NOMO-1 (cell line): ENCODE measurements around the gene RHBDL3.

Experiments
- DNase-seq, 2 experiments: peaks; one replicate each; lab custom pipeline; 2025; ENCODE audit not compliant: unreplicated experiment in 2 of 2; lab: John Stamatoyannopoulos, UW

The RHBDL3 gene

DNA sequence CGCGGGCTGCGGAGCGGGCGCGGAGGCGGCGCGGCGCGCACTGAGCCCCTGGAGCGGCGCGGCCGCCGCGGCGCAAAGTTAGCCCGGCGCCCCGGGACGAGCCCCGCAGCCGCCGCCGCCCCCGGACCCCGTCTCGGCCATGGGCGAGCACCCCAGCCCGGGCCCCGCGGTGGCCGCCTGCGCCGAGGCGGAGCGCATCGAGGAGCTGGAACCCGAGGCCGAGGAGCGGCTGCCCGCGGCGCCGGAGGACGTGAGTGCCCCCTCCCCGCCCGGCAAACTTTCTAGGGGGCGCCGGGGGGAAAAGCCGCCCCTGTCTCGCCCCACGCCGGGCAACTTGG, 388 bp downstream of the RHBDL3 start:
- no peak for DNase-seq

DNA sequence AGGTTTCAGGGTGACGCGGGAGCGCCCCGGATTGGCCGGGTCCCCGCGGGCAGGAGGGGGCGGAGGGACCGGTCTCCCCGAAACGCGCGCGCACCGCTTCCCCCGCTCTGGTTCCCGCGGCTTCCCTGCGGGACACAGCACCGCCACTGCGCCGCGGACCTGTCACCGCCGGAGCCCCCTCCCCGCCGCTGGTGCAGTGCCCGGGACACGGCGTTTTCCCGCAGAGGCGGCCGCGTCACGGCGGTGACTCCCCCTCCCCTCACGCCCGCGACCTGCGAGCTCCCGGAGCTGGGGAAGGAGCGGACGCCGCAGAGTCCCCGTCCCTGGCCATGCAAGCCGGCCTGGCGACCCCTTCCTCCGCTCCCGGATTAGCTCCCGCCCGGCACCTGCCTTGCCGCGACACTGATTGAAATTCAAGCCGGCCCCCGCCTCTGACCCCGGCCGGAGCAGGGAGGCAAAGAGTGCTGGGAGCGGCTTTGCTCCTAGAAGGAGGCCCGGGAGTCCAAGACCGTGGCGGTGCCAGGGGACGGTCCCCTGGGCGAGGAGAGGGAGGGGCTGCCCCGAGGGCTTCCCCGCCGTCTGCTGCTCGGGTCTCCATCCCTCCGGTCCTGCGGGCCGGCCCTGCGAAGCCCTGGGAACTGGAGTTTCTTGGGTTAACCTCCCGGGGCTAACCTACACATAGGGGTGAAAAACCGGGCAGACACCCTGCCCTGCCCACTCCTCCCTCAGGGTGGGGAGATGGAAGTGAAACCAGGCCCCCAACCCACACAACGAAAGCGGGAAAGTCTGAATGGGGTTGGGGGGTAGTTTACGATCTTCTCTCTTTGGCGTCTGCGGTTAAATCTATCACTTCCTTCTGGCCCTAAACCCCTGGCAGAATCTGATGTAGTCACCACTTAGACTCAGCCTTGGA, 1.0 kb downstream of the RHBDL3 start:
- DNase-seq = peak in 1 of 2 experiments; percentile 48

DNA sequence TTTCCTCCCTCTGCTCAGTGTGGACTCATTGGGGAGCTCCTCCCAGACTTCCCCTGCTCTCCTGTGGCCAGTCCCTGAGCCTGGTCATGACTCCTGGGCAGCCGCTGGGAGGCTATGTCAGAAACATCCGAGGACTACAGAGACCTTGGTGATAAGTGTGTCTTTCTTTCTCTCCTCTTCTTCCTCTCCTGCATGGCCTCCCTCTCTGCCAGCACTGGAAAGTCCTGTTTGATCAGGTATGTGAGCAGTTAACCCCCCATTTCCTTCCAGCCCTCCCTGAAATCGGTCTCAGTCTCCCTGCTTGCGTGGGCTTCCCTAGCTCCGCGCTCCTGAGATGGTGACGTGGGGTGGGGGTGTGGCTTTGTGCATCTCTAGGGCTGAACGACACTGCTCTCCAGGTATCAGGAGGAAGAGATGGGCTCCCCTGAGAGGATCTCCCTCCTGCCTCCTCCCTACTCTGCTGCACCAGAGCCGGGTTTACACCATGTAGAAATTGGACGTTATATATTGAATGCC, 2.1 kb downstream of the RHBDL3 start:
- no peak for DNase-seq

DNA sequence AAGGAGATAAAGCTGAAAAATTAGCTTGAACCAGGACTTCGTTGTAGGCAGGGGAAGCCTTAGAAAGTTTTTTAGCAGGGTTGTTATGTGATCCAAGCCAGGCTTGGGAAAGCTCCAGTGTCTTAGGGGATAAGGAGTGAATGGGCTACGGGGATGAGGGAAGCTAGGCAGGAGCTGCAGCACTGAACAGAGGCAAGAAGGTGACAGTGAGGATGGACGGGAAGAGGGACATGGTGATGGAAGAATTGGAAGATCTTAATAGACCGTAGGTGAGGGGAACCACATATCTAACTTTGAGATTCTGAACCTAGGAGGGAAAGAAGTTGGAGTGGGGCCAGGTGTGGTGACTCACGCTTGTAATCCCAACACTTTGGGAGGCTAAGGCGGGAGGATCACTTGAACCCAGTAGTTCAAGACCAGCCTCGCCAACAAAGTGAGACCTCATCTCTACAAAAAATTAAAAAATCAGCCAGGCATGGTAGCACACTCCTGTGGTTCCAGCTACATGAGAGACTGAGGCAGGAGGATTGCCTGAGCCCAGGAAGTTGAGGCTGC, 3.2 kb downstream of the RHBDL3 start:
- DNase-seq = no peak

DNA sequence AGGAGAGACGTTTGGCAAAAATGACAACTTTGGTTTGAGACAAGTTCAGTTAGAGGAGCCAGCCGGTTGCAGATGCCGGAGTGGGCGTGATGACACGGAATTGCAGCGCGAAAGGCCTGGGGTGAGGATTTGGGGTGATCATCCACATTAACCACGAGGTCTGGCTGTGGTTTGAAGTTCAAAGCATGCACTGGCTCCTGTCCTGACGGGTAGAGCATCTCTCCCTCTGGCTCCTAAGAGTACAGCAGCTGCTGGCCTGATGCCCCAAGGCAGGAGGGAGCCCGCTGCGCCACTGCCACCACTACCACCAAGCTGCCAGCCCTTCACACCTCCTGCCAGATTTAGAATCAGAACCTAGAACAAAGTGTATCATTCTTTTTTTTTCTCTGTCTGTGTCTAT, 3.7 kb downstream of the RHBDL3 start:
- DNase-seq = no peak

DNA sequence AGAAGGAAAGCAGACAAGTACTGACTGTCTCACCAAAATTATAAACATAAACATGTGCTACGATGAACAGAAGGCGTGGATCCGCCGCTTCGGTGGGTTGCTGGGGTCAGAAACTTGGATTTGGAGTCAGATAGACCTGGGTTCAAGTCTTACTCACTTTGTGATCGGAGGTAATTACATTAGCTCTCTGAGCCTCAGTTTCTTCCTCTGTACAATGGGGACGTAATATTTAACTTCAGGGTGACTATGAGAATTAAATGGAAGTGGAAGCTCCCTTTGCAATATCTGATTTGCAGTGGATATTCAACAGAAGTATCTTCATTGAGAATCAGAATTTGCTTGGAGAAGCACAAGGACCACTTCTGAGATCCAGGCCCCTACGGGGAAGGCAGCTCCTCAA, 6.2 kb downstream of the RHBDL3 start:
- no peak for DNase-seq

DNA sequence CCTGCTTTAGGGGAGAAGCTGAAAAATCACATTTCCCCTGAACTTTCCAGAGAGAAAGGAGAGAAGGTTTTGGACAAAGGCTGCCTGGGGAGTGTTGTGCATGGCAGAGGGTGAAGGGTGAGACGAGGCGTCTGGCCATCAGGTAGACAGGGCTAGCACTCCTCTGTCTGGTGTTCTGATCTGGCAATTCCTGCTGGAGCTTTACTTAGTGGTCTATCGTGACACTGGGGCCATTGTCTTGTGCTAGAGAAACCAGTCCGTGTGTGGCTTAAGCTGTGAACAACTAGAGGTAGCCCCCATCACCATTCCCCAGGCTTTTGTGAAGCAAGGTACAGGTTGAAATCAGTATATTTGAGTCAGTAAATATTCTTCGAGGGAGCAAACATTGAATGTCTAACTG, 8.5 kb downstream of the RHBDL3 start:
- DNase-seq = no peak

DNA sequence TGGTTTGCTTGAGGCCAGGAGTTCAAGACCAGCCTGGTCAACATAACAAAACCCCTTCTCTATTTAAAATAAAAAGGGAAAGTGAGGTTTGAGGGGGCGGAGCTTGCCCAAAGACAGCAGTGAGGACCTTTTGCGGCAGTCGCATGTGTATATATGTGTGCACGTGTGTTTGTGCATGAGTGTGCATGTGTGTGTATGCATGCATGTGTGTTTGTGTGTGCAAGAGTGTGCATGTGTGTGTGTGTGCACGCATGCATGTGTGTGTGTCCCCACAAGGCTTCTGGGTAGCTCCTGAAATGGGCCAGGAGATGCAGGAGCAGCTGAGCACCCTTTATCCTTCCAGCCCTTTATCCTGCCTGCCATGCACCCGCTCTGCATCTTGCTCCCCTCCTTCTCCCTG, 9.0 kb downstream of the RHBDL3 start:
- no peak for DNase-seq

DNA sequence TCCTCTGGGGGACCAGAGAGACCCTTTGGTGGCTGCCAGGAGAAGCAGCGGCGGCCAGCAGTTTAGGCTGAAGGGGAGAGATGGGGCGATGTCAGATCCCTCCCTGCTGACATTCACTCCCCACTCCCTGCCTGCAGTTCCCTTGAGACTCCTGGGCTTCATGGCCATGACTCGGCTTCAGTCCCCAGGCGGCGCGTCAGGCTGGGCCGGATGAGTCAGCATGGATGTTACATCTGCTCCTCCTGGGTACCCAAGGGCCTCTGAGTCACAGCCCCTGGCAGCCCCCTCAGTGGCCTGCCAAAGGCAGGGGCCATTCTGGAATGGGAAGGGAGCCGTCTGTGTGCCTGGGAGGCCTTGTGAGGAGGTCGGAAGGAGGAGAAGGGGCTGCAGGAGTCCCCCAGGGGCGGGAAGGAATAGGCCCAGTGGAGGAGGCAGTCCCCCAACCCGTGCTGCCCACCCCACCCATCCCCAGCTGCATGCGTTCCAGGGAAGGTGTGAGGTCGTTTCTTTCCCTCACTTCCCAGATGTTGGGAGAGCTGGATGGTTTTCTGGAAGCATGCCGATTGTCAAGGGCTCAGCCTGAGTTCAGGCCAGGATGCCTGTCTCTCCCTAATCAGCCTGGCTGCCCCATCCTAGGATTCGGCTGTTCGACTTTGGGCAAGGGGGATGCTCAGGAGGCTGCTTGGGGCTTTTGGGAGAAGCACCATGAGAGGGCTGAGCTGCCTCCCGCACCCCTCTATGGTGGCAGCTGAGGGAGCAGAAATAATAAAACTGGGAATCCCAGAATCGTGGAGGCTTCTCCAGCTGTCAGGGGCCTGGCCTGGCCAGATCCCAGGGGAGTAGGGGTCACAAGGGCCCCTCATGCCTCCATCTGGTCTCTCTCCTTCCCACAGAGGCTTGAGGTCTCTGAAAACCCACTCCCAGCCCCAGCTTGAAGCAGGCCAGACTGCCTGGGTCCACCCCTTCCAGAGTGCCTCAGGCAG, 9.7 kb downstream of the RHBDL3 start:
- peak; percentile 10 to 35 for DNase-seq

DNA sequence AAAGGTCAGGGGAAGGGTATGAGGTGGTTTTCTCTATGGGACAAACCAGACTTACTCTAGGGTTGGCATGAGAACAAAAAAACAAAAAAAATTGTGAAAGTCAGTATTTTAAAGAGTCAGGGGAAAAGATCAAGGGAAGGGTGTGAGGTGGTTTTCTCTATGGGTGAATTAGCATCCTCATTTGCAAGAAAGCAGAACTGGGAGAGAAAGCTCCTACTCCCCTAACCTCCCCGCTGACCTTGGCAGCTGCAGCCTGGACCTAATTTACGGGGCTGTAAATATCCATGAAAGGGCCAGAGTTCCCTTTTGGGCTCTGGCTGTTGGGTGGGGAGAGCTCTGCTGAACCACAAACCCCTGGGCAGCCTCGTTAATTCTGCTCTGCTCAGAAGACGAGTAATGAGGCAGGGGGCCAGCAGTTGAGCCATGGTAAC, 10.6 kb downstream of the RHBDL3 start:
- peak; percentile 79 to 92 for DNase-seq

DNA sequence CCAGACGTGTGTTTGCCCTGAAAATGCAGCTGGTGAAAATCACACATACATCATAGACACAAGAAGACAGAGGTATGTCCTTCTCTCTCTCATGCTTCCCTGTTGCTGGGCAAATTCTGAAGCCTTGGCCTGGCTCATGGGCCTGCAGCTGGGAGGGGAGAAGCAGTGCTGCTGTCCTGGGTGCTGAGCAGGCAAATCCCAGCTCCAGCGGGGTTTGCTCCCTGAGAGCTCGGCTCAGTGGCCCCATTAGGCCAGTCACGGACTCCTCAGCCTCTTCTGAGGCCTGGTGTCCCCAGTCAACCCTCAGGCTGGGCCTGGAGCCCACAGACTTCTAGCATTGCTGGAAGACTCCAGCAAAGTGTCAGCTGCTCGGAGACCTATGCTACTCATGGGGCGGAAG, 11.7 kb downstream of the RHBDL3 start:
- no peak for DNase-seq

DNA sequence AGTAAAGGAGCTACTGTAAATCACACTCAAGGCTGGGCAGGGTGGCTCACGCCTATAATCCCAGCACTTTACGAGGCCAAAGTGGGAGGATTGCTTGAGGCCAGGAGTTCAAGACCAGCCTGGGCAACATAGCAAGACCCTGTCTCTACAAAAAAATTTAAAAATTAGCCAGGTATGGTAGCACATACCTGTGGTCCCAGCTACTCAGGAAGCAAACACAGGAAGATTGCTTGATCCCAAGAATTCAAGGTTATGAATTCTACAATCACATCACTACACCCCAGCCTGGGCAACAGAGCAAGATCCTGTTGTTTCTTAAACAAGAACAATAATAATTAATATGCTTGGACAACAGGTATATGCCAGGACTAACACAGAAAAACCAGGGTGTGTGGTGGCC, 13.2 kb downstream of the RHBDL3 start:
- no peak for DNase-seq

DNA sequence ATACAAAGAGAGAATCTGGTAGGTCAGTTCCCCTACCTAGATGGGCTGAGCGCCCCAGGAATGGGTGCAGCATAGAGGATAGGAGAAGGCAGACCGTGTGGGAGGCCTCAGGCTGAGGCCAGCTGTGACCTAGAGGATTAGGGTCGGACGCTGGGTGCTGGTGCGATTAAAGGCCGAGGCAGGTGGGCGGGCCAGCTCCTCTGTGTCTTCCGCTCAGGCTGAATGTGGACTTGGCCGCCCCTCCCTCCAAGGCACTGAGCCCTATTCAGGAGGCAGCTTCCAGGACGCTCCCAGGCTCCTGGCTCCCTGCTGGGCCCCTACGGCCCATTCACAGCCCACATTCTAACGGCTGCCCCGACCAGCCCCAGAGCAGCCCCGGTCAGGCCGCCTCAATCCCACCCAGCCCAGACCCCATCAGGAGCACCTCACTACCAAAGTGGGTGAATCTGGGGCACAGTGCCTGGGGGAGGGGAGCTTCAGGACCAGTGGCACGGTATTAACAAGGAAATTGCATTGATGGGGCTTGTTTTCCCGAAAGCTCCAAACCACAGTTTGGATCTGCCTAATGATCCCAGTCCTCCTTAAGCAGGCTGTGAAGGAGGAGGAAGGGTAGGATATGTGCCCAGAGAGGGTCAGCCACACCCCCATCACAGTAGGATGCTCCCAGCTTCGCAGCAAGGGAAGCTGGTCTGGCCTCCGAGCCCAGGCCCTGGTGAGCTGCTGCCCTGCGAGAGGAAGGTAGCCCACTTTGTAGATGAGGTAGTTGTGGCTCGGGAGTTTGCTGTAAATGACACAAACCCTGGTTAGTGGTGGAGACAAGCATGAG, 14.5 kb downstream of the RHBDL3 start:
- DNase-seq = no peak

DNA sequence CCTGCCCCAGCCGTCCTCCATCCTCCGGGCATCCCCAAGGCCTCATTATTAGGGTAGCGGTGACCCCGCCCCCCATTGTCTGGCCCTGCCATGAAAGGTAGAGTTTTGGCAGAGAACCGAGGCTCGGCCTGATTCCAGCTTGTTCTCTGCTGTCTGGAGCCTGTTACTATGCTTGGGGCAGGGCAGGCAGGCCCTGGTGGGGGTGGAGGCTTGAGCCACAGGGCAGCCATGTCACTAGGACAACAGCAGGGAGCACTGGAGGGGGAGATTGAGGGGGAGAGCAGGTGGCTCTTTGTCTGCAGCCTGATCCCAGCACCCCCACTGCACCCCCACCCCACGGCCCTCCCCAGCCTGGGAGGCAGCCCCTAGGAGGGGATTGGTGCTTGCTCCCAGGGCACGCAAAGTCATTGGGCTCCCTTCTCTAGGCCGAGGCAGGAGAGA, 15.4 kb downstream of the RHBDL3 start:
- no peak for DNase-seq

DNA sequence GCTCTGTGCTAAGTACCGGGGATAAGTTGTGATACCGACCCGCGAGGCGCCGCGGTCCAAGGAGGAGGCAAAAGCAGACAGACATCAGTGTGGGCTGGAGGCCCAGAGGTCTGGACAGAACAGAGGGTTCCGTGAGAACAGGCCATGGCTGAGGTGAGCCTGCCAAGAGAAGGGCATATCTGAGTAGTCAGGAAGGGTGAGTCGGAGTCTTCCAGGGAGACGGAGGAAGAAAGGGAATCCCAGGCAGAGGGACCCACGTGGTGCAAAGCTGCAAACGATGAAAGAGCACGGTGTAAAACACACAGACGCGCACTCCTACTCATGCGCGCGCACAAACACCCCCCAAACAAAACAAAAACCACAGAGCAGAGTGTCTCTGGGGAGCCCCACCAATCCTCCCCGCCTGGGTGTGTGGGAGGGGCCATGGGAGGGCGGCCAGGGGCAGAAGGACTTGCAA, 18.1 kb downstream of the RHBDL3 start:
- DNase-seq = no peak

DNA sequence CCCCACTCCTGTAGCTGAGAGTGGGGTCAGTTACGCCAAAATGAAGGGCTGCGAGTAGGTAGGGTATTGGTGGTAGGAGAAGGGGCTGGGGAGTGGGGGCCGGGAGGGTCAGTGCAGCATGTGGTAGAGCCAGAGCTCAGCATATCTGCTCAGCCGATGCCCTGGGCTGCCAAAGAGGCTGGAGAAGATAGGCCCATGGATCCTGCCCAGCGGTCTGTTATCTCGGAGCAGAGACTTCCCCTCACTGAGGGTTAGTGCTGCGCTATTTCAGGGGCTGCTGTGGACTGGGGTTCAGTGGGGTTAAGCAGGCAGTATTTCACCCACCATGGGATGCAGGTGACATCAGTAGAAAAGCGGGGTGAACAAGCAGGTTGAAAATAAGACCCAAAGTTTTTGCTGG, 19.7 kb downstream of the RHBDL3 start:
- no peak for DNase-seq

DNA sequence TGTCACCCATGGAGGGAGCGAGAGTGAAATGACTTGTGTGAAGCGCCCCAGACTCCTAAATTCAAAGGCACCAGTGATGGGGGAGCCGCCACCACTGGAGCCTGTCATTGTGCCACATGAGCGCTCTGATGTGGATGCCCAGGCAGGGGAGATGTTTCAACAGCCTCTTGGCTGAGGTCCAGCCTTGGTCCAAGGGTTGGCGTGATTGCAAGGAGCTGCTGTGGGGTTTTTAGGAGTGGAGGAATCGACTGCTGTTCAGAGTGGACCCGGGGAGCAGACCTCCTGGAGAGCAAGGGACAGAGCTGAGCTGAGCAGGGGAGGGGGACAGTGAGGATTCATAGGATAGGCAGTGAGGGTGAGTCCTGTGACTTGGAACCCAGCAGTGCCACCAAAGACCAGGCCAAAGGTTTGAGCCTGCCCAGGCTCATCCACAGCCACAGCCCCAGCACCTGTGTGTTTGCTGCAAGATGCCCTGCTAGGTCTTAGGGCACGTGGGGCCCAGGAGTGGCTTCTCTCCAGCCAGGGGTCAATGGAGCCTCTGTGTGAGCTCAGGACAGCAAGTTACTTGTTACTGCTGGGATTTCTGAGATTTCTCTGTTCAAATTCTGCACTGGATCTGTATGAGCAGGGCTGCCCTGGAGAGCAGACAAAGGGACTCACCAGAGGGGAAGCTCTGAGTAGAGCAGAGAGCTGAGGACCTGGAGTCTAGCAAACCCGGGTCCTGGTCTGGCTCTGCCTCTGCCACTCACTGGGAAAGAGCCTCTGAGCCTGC, 20.3 kb downstream of the RHBDL3 start:
- DNase-seq = no peak

DNA sequence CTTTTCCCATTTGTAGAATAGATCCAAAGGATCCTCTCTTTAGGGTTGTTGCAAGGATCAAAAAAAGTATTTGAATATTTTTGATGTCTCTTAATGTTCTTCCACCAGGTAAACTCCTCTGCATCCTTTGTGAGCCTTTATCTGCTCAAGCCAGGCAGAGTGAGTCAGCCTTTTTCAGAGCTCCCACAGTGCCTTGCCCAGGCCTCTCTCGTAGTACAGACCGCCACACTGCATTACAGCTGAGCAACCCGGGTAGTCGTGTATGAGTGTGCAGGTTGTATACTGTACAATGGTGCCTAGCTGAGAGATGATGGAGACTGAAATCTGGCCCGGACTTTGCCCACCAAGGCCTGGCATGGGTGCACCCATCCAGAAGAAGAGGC, 20.9 kb downstream of the RHBDL3 start:
- no peak for DNase-seq

DNA sequence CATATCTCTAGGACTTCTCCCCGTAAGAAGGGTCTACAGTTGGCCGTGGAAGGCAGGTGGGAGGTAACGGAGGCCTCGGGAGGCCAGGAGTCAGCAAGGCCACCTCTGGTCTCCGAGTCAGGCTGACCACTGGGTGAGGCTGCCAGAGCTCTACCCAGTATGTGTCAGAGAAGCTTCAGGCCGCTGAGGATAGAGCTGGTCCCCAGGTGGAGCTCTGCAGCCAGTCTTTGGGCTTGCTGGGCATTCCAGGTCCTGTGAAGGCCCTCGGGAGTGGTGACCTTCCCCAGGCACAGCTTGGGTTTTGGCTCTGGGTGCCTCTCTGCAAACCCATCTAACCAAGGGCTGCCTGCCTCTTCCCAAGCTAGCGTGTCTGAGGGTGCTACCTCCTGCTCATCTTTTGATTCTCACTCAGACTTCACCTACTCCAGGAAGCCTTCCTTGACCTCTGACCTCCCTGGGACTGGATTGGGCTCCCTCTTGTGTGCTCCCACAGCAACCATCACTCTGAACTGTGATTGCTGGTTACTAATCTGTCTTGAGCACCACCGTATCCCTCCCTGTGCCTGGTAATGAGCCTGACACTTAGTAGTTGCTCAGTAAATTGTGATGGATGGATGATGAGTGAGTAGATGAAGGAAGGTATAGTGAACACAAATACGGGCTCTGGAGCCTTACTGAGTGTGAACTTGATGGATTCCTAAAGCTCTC, 22.3 kb downstream of the RHBDL3 start:
- no peak for DNase-seq
